GM12892 (cell line): ENCODE data around the gene DNAJB7.

Experiments
- POLR2A ChIP-seq: IDR thresholded peaks from 2 replicates; pipeline ENCODE4 v1.6.1; 2011; ENCODE audit warnings: low read depth, low read length, control low read depth
- POLR2AphosphoS5 ChIP-seq: IDR thresholded peaks from 2 replicates; pipeline ENCODE4 v1.6.1; 2011; ENCODE audit warnings: low read depth, low read length, control low read depth
- TAF1 ChIP-seq: IDR thresholded peaks from 2 replicates; pipeline ENCODE4 v1.6.1; 2011; ENCODE audit warnings: low read depth, mild to moderate bottlenecking, control low read depth, low read length, borderline replicate concordance

- TF ChIP-seq POLR2A = no peak
- no peak for TF ChIP-seq TAF1
- TF ChIP-seq POLR2AphosphoS5 = no peak
These were observed 23.4 kb downstream of the DNAJB7 start for GRCh38 chr22:40838486-40838885.
